NCI-H146 treated with DMSO at 0.1 percent for 48 hours (cell line): ENCODE measurements around the gene NPTXR.

Source experiments
- DNase-seq: peaks from one replicate; lab custom pipeline; 2025; ENCODE audit not compliant: unreplicated experiment; lab: John Stamatoyannopoulos, UW

NPTXR gene

DNA sequence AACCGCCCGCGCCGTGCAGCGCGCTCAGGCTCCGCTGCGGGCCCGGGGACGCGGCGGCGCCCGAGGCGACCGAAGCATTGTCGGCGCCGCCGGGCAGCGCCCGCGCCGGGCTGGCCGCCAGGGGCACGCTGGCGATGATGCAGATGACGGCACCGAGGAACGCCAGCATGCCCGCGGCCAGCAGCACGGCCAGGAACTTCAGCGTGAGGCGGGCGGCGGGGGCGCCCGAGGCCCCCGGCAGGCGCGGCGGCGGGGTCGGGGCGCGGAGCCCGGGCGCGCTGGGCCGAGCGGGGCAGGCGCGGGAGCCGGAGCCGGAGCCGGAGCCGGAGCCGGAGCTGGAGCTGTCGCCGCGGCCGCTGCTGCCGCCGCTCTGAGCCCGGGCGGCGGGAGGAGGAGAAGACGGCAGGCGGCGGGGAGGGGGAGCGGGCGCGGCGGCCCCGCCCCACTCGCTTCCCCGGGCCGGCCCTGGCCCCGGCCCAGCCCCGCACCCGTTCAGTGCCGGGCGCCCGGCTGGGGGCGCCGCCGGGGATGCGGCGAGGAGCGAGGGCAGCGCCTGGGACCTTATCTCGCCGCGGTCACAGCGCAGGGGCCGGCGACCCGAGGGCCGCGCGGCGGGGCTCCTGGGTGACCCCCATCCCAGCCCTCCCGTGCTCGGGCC is at the start of gene NPTXR:
TSS of gene NPTXR (minus strand) at position 372 of the 658 bp plus-strand sequence.
- peak; percentile 5 for DNase-seq

DNA sequence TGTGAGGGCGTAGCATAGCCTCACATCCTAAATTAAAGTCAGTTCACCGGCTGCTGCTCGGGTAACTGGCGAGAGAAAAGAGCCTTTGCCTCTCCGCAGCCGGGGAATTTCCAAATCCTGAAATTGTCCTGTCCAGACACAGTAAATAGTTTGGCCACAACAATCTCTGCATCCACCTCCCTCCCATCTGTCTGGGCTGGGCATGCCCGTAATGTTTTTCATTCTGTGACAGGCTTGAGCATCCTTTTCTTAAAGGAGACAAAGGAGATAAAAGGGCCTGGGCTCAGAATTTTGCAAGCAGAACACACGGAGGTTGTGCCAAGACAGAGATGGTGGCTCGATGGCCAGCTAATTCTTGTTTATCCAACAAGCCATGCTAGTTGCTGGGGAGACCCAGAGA is 47.4 kb upstream of the NPTXR start:
- no peak for DNase-seq

DNA sequence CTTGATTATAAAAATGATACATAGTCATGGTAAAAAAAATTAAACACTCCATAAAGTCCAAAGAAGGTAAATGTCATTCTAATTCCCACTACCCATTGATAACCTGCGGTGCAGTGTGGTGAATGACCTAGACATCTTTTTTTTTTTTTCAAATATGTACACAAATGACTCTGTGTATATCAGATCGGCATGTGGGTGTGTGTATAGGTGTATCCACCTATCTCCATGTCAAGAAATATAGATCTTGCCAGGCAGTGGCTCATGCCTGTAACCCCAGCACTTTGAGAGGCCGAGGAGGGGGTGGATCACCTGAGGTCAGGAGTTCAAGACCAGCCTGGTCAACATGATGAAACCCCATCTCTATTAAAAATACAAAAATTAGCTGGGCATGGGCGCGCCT is 46.5 kb upstream of the NPTXR start:
- DNase-seq = no peak

DNA sequence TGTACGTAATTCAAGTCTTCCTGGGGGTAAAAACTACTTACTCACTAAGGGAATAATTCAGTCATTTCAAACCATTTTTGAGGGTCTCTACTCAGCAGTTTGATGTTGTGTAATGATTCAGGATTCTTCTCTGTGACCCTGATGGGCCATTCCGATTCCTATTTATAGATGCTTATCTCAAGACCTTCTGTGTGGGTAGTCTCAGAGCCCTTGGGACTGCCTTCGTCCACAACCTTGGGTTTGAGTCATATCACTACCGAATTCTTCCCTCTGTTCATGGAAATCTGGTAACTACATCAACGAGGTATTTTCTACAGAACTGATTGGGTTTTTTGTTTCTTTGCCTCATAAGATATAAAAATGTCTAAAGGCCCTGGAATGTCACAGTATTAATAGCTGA is 42.5 kb upstream of the NPTXR start:
- DNase-seq = no peak

DNA sequence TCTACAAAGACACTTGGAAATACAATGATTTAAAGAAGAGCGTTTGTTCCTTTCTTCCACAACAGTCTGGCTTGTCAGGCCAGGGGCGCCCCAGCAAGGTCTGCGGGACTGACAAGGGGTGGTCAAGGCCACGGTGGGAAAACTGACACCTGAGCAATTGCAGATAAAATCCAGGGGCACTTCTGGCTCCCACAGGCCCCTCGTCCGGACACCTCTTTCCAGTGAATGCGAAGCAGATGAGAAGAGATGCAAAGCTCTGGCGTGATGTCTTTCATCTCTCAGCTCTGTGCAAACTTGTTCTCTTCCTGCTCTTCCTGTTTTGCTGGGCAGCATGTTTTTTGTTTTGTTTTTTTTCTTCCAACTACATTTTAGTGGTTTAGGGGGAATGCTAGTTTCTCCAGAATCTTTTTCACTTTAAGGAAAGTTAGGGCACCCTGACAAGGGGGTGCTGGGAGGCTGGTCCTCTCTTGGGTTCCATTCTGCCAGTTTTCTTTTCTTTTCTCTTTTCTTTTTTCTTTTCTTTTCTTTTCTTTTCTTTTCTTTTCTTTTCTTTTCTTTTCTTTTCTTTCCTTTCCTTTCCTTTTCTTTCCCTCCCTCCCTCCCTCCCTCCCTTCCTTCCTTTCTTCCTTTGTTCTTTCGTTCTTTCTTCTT is 39.3 kb upstream of the NPTXR start:
- no peak for DNase-seq

DNA sequence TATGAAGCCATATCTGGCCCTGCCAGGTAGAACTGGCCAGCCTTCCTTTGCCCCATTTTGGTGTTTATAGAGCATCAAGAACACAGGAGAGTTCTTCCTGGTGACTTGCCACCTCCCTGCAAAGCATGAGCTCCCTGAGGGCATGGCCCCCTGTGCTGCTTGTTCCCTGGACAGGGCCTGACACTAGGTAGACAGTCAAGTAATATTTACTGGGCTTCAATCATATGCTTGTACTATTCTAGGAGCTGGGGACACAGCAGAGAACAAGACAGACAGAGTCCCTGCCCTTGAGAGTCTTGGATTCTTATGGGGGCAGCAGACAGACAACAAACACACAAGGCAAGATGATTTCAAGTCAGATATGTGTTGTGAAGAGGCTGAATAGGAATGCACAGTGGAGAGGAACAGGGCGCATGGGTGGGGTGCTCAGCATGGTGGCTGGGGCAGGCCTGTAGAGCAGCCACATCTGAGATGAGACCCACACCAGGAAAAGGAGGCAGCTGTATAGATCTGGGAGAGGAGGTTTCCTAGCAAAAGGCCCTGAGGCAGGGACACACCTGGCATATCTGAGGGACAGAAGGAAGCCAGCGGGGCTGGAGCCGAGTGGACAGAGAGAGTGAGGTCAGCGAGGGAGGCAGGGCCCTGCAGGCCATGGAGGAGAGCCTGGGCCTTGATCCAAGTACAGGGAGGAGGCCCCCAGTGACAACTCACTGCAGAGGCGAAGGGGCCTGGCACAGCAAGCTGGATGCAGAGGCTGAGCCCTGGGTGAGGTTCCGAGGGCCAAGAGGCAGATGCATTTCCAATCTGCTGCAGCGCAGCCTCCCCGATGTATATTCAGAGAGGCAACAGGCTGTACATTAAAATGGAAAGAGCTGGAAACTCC is 38.4 kb upstream of the NPTXR start:
- DNase-seq = peak; percentile 4

DNA sequence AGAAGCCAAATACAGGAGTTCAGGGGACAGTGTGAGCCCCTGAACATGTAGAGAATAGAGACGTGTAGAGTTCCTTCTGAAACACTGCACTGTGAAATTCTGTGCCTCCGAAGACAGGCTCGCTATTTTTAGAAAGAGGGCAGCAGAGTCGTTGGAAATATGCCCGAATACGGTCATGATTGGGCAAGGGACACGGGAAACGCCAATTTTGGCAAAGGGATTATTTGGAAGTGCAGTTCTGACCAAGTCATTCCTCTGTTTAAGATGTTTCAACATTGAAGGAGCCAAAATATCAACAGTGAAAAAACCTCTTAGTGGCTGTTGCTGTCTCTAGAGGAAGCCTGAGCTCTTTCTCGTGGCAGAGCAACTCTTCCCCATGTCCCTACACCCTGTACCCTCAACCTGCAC is 37.6 kb upstream of the NPTXR start:
- DNase-seq = no peak

DNA sequence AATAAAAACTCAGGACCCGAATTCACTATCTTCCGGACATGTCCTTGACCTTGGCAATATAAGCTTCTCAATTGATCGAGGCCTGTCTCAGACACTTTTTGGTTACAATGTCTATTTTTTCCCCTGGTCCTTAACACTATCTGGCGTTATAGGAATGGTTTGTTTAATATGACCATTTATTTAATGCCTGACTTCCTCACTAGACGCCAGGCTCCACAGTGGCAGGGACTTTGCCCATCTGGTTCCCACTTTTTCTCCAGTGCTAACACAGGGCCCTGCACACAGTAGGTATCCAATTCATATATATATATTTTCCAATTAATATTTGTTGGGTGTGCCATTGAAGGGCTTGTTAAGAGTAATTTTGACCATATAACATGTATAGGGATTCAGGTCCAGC is 36.1 kb upstream of the NPTXR start:
- no peak for DNase-seq

DNA sequence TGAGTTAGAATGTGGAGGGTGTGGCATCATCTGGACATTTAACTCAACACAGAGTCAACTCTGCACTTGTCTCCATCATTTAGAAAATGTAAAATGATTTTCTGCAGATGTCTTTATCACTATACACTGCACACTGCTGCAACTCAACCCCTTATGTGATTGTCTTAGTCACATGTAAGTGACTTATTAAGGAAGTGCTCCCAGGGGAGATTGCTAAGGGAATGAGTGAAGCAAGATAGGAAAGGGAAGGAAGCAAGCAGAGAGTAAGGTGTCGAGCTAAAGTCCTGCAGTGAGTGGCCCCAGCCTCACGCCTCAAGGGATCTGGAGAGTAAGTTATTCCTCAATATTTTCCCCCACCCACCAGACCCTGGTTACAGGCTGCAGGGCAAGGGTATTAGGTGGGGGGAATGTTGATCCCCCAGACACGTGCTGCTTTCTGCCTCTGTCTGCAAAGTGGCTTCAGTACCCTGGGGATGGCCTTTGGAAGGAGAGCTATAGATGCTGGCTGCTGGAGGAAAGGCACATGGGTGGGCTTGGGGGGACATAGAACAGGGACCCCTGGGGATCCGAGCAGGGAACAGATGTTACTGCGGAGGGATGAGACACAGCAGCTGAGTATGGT is 35.4 kb upstream of the NPTXR start:
- no peak for DNase-seq

DNA sequence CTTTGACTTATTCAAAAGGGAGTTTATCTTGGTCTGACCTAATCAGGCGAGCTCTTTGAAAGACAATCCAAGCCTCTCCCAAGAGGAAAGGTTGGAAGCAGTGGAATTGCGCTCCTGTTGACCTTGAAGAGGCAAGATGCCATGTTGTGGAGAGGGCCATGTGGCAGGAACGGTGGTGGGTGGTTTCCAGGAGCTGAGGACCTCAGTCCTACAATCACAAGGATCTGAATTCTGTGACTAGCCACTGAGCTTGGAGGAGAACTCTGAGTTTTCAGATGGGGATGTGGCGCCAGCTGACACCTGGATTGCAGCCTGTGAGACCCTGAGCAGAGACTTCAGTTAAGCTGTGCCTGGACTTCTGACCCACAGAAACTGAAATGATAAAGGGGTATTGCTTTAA is 34.2 kb upstream of the NPTXR start:
- no peak for DNase-seq

DNA sequence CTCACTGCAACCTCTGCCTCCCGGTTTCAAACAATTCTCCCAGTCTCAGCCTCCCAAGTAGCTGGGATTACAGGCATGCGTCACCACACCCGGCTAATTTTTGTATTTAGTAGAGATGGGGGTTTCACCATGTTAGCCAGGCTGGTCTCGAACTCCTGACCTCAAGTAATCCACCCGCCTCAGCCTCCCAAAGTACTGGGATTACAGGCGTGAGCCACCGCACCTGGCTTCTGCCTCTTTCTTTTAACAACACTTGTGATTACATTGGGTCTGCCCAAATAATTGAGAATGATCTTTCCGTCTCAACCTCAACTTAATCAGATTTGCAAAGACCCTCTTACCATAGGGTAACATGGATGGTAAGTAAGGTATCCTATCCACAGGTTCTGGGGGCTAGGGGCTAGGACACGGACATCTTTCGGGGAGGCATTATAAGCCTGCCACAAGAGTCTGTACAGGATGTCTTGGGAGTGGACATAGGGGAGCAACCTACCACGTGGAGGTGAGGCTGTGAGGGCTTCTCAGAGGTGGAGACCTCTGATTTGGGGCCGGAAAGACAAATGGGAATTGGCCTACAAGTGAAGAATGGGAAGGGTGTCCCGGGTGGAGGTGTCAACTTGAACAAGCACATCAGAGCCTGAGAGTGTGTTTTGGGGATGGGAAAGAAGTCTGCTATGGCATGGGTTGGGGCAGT is 30.8 kb upstream of the NPTXR start:
- DNase-seq = no peak

DNA sequence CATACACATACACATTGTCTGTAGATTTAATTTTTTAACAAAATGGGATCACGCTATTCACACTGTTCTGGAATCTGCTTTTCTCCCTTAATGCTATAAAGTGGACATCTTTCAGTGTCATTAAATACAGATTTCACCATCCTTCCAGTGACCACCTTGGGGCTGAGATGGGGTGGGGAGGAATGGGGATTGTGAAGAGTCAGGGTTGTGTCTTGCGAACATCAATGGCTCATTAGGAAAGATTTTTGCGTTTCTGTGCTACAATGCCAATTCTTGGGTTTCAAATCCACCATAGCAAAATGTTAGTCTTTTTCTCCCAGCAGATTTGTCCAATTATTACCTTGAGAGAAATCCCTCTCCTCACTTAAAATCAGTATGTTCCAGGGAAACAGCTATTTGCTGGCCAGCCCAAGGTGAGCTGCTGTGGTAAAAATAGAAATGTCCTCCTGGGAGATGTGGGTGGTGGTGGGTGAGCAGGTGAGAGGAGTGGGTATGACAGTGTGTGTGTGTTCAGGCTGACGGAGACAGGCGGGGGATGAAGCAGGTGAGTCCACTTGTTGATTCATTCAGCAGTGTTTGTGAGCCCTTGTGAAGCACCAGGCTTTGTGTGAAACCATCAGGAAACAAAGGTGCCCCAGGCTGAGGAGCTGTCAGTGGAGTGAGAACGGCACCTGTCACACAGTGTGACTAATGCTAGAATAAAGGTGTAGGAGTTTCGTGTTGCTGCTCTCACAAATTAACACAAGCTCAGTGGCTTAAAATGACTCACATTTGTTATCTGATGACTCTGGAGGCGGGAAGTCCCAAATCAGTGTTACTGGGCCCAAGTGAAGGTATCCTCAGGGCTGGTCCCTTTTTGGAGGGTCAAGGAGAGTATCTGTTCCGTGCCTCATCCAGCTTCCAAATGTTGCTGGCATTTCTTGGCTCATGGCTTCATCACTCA is 29.9 kb upstream of the NPTXR start:
- DNase-seq = peak; percentile 79

DNA sequence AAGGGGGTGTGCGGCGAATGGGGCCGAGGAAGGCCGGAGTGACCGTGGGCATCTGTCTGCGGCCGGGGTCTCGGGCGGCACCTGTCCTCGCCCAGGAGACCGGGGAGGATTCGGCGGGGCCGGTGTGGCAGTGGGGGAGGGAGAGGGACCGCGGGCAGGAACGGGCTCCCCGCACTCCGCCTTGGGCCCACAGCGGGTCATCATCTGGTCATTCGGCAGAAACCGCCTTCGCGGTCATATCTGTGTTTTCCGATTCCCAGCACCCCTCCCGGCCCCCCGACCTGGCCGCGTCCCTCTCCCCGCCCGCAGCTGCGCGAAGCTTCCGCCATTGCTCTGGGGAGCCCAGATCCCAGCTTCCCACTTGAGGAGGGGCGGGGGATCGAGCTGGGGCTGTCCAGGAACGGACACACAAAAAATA is 29.0 kb upstream of the NPTXR start:
- peak; percentile 16 for DNase-seq

DNA sequence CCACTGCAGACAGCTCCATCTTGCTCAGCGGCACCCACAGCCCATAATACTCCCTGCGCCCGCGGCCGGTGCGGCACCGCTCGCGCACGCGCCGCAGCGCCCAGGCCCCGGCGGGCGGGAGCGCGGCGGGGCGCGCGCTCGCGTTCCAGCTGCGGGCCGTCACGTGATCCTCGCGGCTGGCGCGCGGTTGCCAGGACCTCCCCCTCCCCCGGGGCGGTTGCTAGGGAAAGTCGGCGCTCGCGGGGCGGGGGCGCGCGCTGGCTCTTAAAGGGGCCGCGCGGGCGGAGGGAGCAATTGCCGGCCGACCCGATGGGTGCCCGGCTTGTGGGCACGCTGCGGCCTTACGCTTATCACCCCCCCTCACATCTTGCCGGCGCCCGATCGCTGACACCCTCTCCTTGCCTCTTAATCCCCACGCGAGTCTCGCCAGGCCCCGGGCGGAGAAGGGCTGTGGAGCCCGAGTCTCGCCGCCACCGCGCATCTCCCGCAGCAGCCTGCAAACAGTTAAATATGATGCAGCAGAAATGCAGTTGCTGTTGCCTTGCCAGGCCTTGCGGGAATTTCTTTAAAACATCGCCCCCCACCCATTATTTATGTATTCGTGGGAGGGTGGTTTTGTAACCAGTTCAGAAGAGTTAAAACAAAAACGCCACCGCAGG is 28.5 kb upstream of the NPTXR start, which contains the start of gene CBX6:
TSS of gene CBX6 (minus strand) at position 45 of the 659 bp plus-strand sequence. CDS start at position 19, 26 bp downstream.
- DNase-seq = peak; percentile 42

DNA sequence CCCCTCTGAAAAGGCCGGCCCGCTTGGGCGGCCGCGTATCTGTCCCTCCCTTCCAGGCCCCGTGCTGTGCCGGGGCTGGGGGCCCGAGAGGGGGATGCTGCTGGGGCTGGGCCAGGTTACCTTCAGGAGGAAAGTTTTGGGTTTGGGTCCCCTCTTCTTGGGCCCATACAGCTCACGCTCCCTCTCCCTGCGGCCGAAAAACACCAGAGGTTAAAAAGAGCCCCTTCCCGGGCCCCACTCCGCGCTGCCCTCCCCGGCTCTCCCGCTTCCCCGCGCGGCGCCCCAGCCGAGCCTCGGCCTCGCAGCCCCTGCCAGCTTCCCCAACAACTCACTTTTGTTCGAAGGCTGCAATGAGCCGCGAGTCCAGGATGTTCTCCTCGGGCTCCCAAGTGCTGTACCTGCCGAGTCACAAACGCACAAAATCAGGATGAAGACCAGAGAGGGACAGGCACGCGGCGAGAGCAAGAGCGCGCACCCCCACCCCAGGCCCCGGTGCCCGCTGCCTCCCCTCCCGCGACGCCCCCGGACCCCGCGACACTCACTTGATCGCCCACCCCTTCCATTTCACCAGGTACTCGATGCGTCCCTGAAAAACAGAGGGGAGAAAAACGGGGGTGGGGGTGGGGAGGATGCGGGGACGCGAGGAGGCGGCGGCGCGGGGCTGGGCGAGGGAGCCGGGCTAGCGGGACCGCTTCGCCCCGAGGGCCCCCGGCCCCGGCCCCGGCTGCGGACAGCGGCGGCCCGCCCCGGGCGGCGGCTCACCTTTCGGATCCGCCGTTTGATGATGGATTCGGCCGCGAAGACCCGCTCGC is 27.7 kb upstream of the NPTXR start:
- DNase-seq = no peak

DNA sequence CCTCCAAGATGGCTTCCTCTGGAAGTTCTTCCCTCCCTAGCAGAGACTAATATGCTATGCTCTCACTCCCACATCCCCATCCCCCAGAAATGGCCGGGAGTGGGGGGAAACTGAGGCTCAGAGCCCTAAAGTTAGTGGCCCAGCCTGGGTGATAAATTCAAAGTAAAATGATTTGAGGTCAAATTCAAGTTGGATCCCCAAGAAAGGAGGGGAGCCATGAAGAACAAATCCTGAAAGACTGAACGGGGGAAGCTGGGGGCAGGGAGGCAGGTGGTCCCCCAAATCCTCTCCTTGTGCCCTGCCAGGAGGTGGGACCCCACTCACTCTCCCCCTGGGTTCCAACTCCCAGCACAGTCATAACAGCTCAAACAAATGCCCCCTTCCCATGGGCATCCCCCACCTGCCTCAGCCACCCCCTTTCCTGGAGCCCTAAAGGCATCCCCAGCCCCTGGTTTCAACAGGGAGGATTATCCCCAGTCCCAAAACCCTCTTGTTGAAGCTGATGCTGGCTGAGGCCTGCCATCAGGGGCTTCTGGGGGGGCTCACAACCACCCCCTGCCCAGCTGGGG is 27.0 kb upstream of the NPTXR start:
- DNase-seq = no peak

DNA sequence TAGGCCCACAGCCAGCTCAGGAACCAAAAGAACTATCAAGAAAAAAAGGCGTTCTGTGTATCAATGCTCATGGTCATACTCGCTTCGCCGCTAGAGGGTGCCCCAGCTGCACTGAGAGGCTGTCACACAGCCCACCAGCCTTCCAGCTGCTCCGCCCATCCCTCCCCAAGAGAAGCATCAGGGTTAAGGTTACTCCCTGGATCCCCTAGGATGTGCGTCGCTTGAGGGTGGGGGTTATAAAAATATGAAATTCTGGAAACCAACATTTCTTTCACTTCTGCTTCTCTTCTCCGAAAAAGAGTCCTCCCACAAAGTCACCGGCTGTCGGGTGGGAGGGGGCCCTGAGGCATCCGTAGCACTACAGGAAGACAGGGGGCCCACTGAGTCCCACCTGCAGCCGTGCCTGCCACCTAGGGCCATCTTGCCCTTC is 26.5 kb upstream of the NPTXR start:
- DNase-seq = peak; percentile 56

DNA sequence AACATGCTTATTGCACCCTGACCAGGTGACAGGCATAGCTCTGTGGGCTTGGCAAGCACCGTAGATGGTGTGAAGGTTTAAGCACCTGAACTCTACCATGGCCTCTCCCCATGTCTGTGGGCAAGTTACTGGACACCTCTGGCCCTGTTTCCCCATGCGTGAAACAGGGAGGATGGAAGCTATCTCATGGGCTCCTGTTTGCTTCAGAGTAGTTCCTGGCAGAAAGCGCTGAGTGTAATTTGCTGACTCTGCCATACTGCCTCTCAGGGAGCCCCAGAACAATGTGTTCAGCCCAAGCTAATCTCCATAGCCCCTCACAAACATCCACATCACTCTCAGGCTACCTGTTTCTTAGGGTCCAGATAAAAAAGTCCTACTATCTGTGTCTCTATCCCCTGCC is 25.8 kb upstream of the NPTXR start:
- DNase-seq = no peak
